HG02623 (cell line): ENCODE results near the gene NPHS1.

Experiments used
- ATAC-seq: cut with Tn5 transposase; IDR thresholded peaks from one replicate; pipeline ENCODE4 v1.9.1; 2021; ENCODE audit warnings: moderate library complexity; ENCODE audit not compliant: unreplicated experiment

Gene NPHS1

GRCh38 chr19:35789978-35790944 lies 62.0 kb downstream of the NPHS1 start:
- no peak for ATAC-seq

DNA sequence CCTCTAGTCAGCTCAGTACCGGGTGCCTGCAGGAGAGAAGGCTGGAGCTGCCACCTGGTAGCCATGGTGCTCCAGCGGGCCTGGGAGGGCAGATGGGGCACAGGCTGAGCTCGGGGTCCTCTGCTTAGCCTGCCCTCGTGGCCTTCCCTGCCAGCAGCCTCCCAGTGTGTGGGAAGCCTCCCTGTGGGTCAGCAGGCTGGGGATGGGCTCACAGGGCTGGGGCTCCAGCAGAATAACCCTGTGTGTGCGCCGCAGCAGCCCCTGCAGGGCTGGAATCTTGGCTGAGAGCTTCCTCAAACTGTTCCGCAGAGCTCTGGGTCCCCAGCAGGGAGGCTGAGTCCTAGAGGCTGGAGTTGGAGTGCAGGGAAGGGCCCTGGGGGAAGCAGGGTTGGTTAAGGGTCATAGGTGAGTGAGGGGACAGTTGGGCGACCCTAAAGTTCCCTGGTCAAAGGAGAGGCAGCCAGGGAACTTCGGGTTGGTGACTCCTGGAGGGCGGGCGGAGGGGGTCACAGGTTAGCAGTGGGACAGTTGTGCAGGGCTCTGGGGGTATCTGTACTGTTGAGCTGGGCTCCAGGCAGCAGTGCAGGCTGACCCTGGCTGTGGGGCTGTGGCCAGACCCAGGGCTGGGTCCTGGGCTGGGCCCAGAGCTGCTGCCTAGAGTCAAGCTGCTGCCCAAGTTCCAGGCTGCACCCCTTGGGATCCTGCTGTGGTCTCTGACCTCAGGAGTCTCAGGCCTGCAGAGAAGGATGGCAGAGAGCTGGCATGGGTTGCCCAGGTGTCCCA lies 62.9 kb downstream of the NPHS1 start:
- ATAC-seq: no peak

- no peak for ATAC-seq
Measured at GRCh38 chr19:35788205-35788960, 63.9 kb downstream of the NPHS1 start.

GRCh38 chr19:35787227-35787799 lies 65.0 kb downstream of the NPHS1 start:
- ATAC-seq: no peak

DNA sequence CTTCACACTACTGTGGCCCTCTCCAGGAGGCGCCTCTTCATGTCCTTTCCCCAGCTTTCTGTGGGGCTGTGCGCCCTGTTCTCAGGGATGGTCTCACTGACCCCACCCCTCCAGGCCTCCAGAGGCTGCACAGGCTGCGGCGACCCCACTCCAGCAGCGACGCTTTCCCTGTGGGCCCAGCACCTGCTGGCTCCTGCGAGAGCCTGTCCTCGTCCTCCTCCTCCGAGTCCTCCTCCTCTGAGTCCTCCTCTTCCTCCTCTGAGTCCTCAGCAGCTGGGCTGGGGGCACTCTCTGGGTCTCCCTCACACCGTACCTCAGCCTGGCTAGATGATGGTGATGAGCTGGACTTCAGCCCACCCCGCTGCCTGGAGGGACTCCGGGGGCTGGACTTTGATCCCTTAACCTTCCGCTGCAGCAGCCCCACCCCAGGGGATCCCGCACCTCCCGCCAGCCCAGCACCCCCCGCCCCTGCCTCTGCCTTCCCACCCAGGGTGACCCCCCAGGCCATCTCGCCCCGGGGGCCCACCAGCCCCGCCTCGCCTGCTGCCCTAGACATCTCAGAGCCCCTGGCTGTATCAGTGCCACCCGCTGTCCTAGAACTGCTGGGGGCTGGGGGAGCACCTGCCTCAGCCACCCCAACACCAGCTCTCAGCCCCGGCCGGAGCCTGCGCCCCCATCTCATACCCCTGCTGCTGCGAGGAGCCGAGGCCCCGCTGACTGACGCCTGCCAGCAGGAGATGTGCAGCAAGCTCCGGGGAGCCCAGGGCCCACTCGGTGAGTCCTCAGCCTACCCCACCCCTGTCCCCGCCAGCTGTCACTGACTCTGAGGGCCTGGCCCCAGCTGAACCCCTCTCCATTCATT lies 65.8 kb downstream of the NPHS1 start:
- no peak for ATAC-seq

DNA sequence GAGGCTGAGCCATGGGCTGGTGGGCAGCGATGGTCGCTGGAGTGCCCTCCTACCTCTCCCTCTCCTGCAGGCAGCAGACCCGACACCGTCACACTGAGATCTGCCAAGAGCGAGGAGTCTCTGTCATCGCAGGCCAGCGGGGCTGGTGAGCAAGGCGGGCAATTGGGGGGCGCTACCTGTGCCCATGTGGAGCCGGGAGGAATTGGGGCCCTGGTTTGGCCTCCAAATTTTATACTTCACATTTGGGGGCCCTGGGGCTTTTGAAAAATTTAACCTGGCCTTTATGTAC lies 67.0 kb downstream of the NPHS1 start:
- no peak for ATAC-seq

DNA sequence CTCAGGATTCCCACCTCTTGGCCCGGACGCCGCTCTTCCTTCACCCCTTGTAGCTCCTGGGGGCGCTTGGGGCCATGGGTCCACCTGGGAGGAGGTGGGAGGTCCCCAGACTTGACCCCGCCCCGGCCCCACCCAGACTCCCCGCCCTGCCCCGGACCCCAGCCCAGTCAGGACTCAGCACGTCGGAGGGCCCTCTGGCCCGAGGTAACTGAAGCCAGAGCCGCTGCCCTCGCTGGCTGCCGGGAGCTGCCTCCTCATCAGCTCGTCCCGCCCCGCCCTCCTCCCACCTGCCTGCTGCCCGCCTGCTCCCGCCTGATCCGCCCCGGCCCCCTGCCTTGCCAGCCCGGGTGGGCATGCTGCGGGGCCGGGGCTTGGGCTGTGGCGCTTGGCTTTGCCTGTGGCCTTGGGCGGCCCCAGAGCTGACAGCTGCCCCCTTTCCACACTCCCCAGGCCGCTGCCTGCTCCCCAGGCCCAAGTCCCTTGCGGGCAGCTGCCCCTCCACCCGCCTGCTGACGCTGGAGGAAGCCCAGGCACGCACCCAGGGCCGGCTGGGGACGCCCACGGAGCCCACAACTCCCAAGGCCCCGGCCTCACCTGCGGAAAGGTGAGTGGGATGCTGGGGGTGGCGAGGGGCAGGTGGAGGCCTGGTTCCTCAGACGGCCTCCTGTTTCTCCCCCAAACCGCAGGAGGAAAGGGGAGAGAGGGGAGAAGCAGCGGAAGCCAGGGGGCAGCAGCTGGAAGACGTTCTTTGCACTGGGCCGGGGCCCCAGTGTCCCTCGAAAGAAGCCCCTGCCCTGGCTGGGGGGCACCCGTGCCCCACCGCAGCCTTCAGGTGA lies 67.6 kb downstream of the NPHS1 start:
- no peak for ATAC-seq

GRCh38 chr19:35783469-35784434 lies 68.6 kb downstream of the NPHS1 start:
- ATAC-seq: no peak

- no peak for ATAC-seq
Measured at GRCh38 chr19:35782589-35782988, 69.7 kb downstream of the NPHS1 start.

DNA sequence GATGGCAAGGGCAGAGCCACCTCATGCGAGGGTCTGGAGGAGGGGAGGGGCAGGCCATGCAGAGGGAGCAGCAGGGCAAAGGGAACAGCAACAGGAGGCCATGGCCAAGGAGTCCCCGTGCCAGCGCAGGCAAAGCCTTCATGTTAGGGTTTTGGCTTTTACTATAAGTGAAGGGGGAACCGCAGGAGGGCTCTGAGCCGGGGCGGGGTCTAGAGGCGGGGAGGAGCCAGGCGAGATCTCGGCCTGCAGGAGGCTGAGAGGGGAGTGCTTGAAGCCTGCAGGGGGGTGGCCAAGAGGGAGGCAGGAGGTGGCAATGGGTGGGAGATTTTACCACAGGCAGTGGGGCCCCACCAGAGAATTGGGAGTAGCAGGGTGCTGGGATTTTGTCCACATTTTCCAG lies 70.7 kb downstream of the NPHS1 start:
- no peak for ATAC-seq

GRCh38 chr19:35780717-35781116 lies 71.6 kb downstream of the NPHS1 start:
- ATAC-seq: no peak

GRCh38 chr19:35780058-35780457 lies 72.2 kb downstream of the NPHS1 start:
- ATAC-seq: no peak

- ATAC-seq: no peak
Measured at GRCh38 chr19:35779033-35779432, 73.3 kb downstream of the NPHS1 start.

DNA sequence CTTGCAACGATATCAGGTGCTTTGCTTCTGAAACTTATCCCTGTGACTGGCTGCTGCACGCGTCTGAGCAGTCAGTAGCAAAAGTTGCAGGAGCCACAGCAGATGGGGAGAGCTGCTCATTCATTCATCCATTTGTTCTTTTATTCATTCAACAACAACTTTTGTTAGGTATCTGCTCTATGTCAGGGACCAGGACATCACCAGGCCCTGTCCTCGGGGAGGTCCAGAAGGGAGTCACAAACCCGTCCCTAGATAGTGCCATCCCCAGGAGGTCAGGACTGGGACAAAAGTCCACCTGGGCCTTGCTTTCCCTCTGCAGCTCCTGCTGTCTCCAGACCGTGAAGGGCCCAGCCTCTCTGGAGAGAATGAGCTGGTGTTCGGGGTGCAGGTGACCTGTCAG lies 74.3 kb downstream of the NPHS1 start:
- ATAC-seq: no peak

- ATAC-seq: no peak
Measured at GRCh38 chr19:35777086-35777841, 75.0 kb downstream of the NPHS1 start.

DNA sequence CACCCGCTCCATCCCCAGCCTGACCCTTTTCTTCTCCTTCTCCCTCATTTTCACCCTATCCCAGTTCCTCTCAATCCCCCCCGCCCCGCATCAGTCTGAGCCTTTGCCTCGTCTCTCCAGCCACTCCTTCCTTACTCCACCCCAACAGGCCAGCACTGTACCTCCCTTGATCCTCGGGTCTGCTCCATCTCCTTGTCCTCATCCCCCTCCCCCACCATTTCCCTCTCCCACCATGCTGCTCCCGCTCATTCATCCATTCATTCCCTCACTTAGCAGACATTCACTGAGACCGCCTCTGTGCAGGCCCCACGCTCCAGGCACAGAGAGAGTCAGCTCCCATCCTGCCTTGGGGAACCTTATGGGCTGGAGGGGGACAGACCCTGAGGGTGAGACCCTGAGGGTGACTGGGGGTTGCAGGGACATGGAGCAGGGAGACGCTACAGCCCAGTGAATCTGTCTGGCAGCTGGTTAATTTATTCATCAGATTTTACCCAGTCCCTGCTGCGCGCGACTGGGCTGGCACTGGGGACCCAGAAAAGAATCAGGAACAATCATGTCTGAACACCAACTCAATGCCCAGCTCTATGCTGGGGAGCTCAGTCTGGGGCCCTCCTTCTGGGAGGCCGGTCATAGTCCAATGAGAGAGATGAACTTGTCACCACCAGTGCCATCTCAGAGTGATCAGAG lies 76.1 kb downstream of the NPHS1 start:
- ATAC-seq: no peak
